ENCODE results near the gene PLA2G2C. TPM values are rescaled to one million over a fixed set of nuclear protein-coding genes. Genes with fewer than 3 reads are reported as not detected.
A peak's percentile ranks its signal among the peaks of the same experiment; 100 is the strongest.

The PLA2G2C gene
- total RNA-seq, 1 donor from 2014 or later = 0.36 TPM

- intact Hi-C loops (cut with DNase I) = loop anchor here (5.0 kb wide), 1 partner anchor 281 kb away; no protein-coding TSS in a partner anchor
- DNase-seq (ENCODE audit: low spot score) (no peak), ATAC-seq (no peak)
Measured at GRCh38 chr1:20210736-20211460, 24.6 kb upstream of the PLA2G2C start.

GRCh38 chr1:20209471-20209870, 23.2 kb upstream of the PLA2G2C start:
- no peak for DNase-seq (ENCODE audit: low spot score)
- intact Hi-C loops (cut with DNase I) = no loop called here
- no peak for ATAC-seq

- intact Hi-C loops (cut with DNase I) = no loop called here
Measured at GRCh38 chr1:20207546-20207945, 21.2 kb upstream of the PLA2G2C start.

GRCh38 chr1:20202166-20202565, 15.8 kb upstream of the PLA2G2C start:
- no peak for ATAC-seq
- intact Hi-C loops (cut with DNase I) = no loop called here
- DNase-seq (ENCODE audit: low spot score) = no peak

More at GRCh38 chr1:20207546-20207945, 21.2 kb upstream of the PLA2G2C start:
- no peak for DNase-seq (ENCODE audit: low spot score)
- no peak for ATAC-seq

GRCh38 chr1:20200966-20201365, 14.6 kb upstream of the PLA2G2C start:
- no peak for DNase-seq (ENCODE audit: low spot score)
- intact Hi-C loops (cut with DNase I) = no loop called here

GRCh38 chr1:20199840-20200239, 13.5 kb upstream of the PLA2G2C start:
- ATAC-seq (no peak), DNase-seq (ENCODE audit: low spot score) (no peak)
- intact Hi-C loops (cut with DNase I) = no loop called here

More at GRCh38 chr1:20200966-20201365, 14.6 kb upstream of the PLA2G2C start:
- ATAC-seq = no peak

GRCh38 chr1:20199403-20199802, 13.1 kb upstream of the PLA2G2C start:
- ATAC-seq (no peak), DNase-seq (ENCODE audit: low spot score) (no peak)
- intact Hi-C loops (cut with DNase I) = no loop called here

- no peak for DNase-seq (ENCODE audit: low spot score)
- intact Hi-C loops (cut with DNase I) = no loop called here
- ATAC-seq = no peak
Measured at GRCh38 chr1:20198918-20199317, 12.6 kb upstream of the PLA2G2C start.

GRCh38 chr1:20198296-20198695, 12.0 kb upstream of the PLA2G2C start:
- DNase-seq (ENCODE audit: low spot score) = no peak
- intact Hi-C loops (cut with DNase I) = no loop called here

GRCh38 chr1:20197329-20197791, 11.0 kb upstream of the PLA2G2C start:
- intact Hi-C loops (cut with DNase I) = no loop called here
- DNase-seq (ENCODE audit: low spot score) = no peak
- ATAC-seq = no peak

More at GRCh38 chr1:20198296-20198695, 12.0 kb upstream of the PLA2G2C start:
- ATAC-seq = no peak

- DNase-seq (ENCODE audit: low spot score) (no peak), ATAC-seq (no peak)
- intact Hi-C loops (cut with DNase I) = no loop called here
Measured at GRCh38 chr1:20195462-20195780, 9.1 kb upstream of the PLA2G2C start.

GRCh38 chr1:20194757-20195461, 8.6 kb upstream of the PLA2G2C start:
- intact Hi-C loops (cut with DNase I) = no loop called here
- DNase-seq (ENCODE audit: low spot score) (peak; percentile 74), ATAC-seq (peak; percentile 36)

GRCh38 chr1:20194224-20194623, 7.9 kb upstream of the PLA2G2C start:
- DNase-seq (ENCODE audit: low spot score) (no peak), ATAC-seq (no peak)
- intact Hi-C loops (cut with DNase I) = no loop called here

- DNase-seq (ENCODE audit: low spot score) (no peak), ATAC-seq (no peak)
- intact Hi-C loops (cut with DNase I) = no loop called here
Measured at GRCh38 chr1:20192871-20193411, 6.6 kb upstream of the PLA2G2C start.

GRCh38 chr1:20192364-20192763, 6.0 kb upstream of the PLA2G2C start:
- DNase-seq (ENCODE audit: low spot score) (no peak), ATAC-seq (peak; percentile 53)
- intact Hi-C loops (cut with DNase I) = no loop called here

GRCh38 chr1:20191266-20191825, 5.0 kb upstream of the PLA2G2C start:
- ATAC-seq (no peak), DNase-seq (ENCODE audit: low spot score) (no peak)
- intact Hi-C loops (cut with DNase I) = no loop called here

GRCh38 chr1:20190256-20191160, 4.2 kb upstream of the PLA2G2C start:
- intact Hi-C loops (cut with DNase I) = no loop called here
- DNase-seq (ENCODE audit: low spot score) (no peak), ATAC-seq (no peak)

- intact Hi-C loops (cut with DNase I) = no loop called here
- ATAC-seq (no peak), DNase-seq (ENCODE audit: low spot score) (no peak)
Measured at GRCh38 chr1:20189664-20190063, 3.3 kb upstream of the PLA2G2C start.

GRCh38 chr1:20188455-20188817, 2.1 kb upstream of the PLA2G2C start:
- ATAC-seq = no peak

More at GRCh38 chr1:20188455-20188817, 2.1 kb upstream of the PLA2G2C start:
- intact Hi-C loops (cut with DNase I) = no loop called here
- no peak for DNase-seq (ENCODE audit: low spot score)

Measured in sciatic nerve (tissue), 2 donors.